Right lobe of liver (tissue), 6 donors: ENCODE data around the gene WDR18. TPM values are rescaled to one million over a fixed set of nuclear protein-coding genes. Genes with fewer than 3 reads are reported as not detected.

Experiments
- ATAC-seq, 4 donors: fragments of 200-7000 bp; cut with Tn5 transposase; one replicate each; pipeline ENCODE4 v1.9.1; 2020; ENCODE audit warnings: mild to moderate bottlenecking in 4 of 4, moderate library complexity in 4 of 4
- DNase-seq, 3 donors: peaks; one replicate each; pipeline ENCODE4 v3.0.0-alpha.2; 2020
- H3K27ac ChIP-seq, 3 donors: fragments of 200-600 bp; one replicate each; pipeline ENCODE4 v1.8.0; 2022
- H3K27me3 ChIP-seq, 2 donors: fragments of 200-600 bp; one replicate each; pipeline ENCODE4 v1.8.0; 2022
- H3K36me3 ChIP-seq, 4 donors: fragments of 200-600 bp; sonication (generic) in 1 of 4; one replicate each; pipeline versions ENCODE4 v1.5.1 to v1.8.0; 2017 to 2022; ENCODE audit warnings: control low read depth in 1 of 4
- H3K4me1 ChIP-seq, 4 donors: fragments of 200-600 bp; sonication (generic) in 1 of 4; one replicate each; pipeline versions ENCODE4 v1.5.1 to v1.8.0; 2017 to 2022; ENCODE audit warnings: control low read depth in 1 of 4
- H3K4me3 ChIP-seq, 3 donors: fragments of 200-600 bp; one replicate each; pipeline ENCODE4 v1.8.0; 2022
- H3K9me3 ChIP-seq, 4 donors: fragments of 200-600 bp; sonication (generic) in 1 of 4; one replicate each; pipeline versions ENCODE4 v1.5.1 to v1.8.0; 2017 to 2022; ENCODE audit warnings: control low read depth in 1 of 4
- CTCF ChIP-seq, 4 donors: fragments of 200-600 bp in 3 of 4; fragments of 450-650 bp in 1 of 4; IDR thresholded peaks; one replicate each; pipeline versions ENCODE4 v1.5.1 to v1.8.0; 2016 to 2022; ENCODE audit warnings: antibody characterized with exemption in 4 of 4, mild to moderate bottlenecking in 2 of 4
- POLR2A ChIP-seq: fragments of 450-650 bp; IDR thresholded peaks from one replicate; pipeline ENCODE4 v1.6.1; 2017; ENCODE audit warnings: antibody characterized with exemption, mild to moderate bottlenecking
- WGBS: methylation state at CpG from one replicate; pipeline ENCODE4 v1.1.6; 2018; ENCODE audit warnings: low coverage, low lambda C conversion rate; ENCODE audit not compliant: insufficient coverage; ENCODE audit errors: missing lambda C conversion rate; 5-methylcytosine and 5-hydroxymethylcytosine counted together
- intact Hi-C, 2 donors: fragments of 100-400 bp; cut with DNase I; formaldehyde crosslinking; loops; one replicate each; pipeline versions ENCODE4 v1.11.2 to v1.14.1; 2022
- total RNA-seq, 6 experiments: library from RNA; depleted of rRNA in 2 of 6; stranded (reverse); fragments of >200 nt in 2 of 6; fragmentation: NEBNext Ultra II Directional in 3 of 6; extraction: Animal tissue kit (Norgen Biotek cat#: 25700) in 3 of 6; gene quantifications; one replicate each; pipeline versions ENCODE4 v1.1.0 to v1.2.4, GENCODE V29; 2016 to 2023
- donor health status: DM: no; HTN: yes; CAD: no.
- donor health status: DM: no; HTN: no; CAD: no.
- donor health status: DM: no; HTN: no; CAD: no.
- donor health status: DM: no; HTN: yes; CAD: no.
- donor health status: DM: no; HTN: yes; CAD: no.

WDR18 gene
- total RNA-seq, 6 experiments from 2014 or later: 19.0 to 56.2 (median 29.7) TPM

DNA sequence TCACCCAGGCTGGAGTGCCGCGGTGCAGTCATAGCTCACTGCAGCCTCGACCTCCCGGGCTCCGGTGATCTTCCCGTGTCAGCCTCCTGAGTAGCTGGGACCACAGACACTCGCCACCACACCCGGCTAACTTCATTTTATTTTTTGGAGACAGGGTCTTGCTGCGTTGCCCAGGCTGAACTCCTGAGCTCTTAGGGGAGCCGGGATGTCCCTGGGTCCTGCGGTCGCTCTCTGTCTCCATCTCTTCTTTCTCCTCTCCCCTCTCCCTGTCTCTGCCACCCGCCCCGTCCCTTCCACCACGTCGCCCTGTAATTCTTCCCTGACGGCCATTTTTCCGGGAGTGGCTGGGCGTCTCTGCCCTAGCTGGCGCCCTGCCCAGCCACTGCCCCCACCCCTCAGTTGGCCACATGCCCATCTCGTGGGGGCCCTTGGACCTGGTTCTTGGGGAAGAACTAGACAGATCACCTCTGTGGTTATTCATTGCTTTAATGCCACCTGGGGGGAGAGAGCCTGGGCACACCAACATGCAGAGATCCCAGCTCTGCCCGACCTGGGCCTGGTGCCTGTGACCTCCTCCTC, 39.4 kb upstream of the WDR18 start:
- no peaks in the 10 kb centered on the region for H3K27me3 ChIP-seq
- peaks cover 0 to 14% (median 9%) of the 10 kb centered on the region in 4 donors for H3K4me1 ChIP-seq
- 72% methylated on average over 13 of the region's 22 CpGs for WGBS
- DNase-seq: no peak
- H3K9me3 ChIP-seq: no peaks in the 10 kb centered on the region
- no peak for ATAC-seq
- TF ChIP-seq POLR2A (no peak), CTCF (IDR thresholded peaks at IDR 0.05) (no peak)
- no peak overlapping the region for H3K27ac ChIP-seq
- H3K36me3 ChIP-seq: no peaks in the 10 kb centered on the region
- no peak overlapping the region for H3K4me3 ChIP-seq
- intact Hi-C loops: loop anchor here in 1 of 2 donors (5.0 kb wide), 1 partner anchor 33 kb away; no protein-coding TSS in a partner anchor

GRCh38 chr19:945401-946252, 38.5 kb upstream of the WDR18 start:
- ATAC-seq (no peak), DNase-seq (peak in 1 of 3 donors; percentile 45)
- intact Hi-C loops: no loop called here
- no peaks in the 10 kb centered on the region for H3K36me3 ChIP-seq
- WGBS: 89% methylated on average over 13 of the region's 37 CpGs
- no peak for TF ChIP-seq POLR2A
- no peak for TF ChIP-seq CTCF (IDR thresholded peaks at IDR 0.05)
- no peaks in the 10 kb centered on the region for H3K9me3 ChIP-seq
- H3K27ac ChIP-seq: no peak overlapping the region
- no peaks in the 10 kb centered on the region for H3K27me3 ChIP-seq
- no peak overlapping the region for H3K4me3 ChIP-seq
- H3K4me1 ChIP-seq: peaks cover 0 to 8% (median 3%) of the 10 kb centered on the region in 4 donors

GRCh38 chr19:947090-947706, 36.9 kb upstream of the WDR18 start:
- Histone ChIP-seq H3K36me3 (no peaks in the 10 kb centered on the region), H3K9me3 (no peaks in the 10 kb centered on the region), H3K27ac (no peak overlapping the region), H3K4me1 (no peaks in the 10 kb centered on the region), H3K27me3 (no peaks in the 10 kb centered on the region), H3K4me3 (no peak overlapping the region)
- ATAC-seq (no peak), DNase-seq (peak in 1 of 3 donors; percentile 45)
- intact Hi-C loops: no loop called here
- TF ChIP-seq CTCF (IDR thresholded peaks at IDR 0.05): no peak
- no peak for TF ChIP-seq POLR2A
- no CpG with 5 or more reads among the region's 30 CpGs for WGBS

DNA sequence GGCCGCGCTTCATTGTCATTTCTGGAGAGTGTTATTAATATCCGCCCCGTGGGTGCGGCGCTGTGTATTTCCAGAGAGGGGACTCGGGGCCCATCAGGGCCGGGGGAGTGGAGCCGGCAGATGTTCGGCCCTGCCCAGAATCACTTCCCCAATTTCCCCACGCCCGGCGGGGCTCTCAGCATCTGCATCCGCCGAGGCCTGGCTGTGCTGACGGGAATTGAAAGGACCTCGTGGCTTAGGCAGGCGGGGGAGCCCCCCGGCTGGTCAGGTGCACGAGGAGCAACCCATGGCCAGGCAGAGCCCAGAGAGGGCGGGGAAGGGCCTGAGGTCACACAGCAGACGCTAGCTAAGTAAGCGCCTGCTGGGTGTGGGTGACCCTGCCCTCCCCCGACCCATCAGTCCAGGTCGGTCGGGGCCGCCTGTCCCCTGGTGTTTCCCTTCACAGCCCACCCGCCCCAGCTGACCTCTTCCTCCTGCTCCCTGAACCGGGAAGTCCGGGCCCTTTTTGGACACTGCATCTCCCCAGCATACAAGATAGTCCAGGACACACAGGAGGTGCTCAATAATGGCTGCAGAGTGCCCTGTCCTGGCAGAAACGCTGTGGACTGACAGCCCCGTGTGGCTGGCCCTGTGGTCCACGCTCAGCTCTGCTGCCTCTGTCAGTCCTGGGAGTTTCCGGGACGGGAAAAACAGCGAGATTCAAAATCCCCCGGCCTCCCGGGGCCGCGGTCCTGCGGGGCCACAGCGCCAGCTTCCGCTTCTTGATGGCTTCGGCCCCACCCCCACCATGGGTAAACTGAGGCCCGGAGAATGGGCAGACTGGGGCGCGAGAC, 36.2 kb upstream of the WDR18 start:
- DNase-seq (peak; percentile 47 to 70 (median 60)), ATAC-seq (peak; percentile 27 to 76 (median 56))
- no peaks in the 10 kb centered on the region for H3K27me3 ChIP-seq
- no peak for TF ChIP-seq CTCF (IDR thresholded peaks at IDR 0.05)
- no peak for TF ChIP-seq POLR2A
- no peaks in the 10 kb centered on the region for H3K4me1 ChIP-seq
- no peak overlapping the region for H3K4me3 ChIP-seq
- intact Hi-C loops: no loop called here
- H3K27ac ChIP-seq: no peak overlapping the region
- H3K9me3 ChIP-seq: no peaks in the 10 kb centered on the region
- H3K36me3 ChIP-seq: no peaks in the 10 kb centered on the region
- WGBS: no CpG with 5 or more reads among the region's 47 CpGs
